IPS DF 6.9 (cell line): ENCODE data around the gene ARL17B.
"Not testable (repeated sequence)": the region's sequence is repeated elsewhere in the genome, so short reads cannot be mapped to it uniquely, and the experiment has no call there.

Experiments
- DNase-seq: peaks from one replicate; pipeline ENCODE4 v3.0.0-alpha.2; 2013; ENCODE audit warnings: low read depth, low spot score
- H3K27ac ChIP-seq: one replicate; pipeline ENCODE4 v1.5.1; 2013; ENCODE audit warnings: low read length, control low read depth
- H3K27me3 ChIP-seq: 2 replicates; pipeline ENCODE4 v1.6.1; 2013; ENCODE audit warnings: mild to moderate bottlenecking, low read length; ENCODE audit not compliant: control insufficient read depth, insufficient read depth
- H3K36me3 ChIP-seq: 2 replicates; pipeline ENCODE4 v1.6.1; 2013; ENCODE audit warnings: low read length; ENCODE audit not compliant: control insufficient read depth, insufficient read depth
- H3K4me1 ChIP-seq: 2 replicates; pipeline ENCODE4 v1.6.1; 2013; ENCODE audit warnings: low read length; ENCODE audit not compliant: control insufficient read depth, insufficient read depth
- H3K4me3 ChIP-seq: 2 replicates; pipeline ENCODE4 v1.5.1; 2013; ENCODE audit warnings: mild to moderate bottlenecking, low read length
- H3K9me3 ChIP-seq: 2 replicates; pipeline ENCODE4 v1.6.1; 2013; ENCODE audit warnings: low read length, inconsistent platforms; ENCODE audit not compliant: control insufficient read depth, insufficient read depth
- WGBS: extraction: QIAGEN DNeasy Blood & Tissue Kit; methylation state at CpG from one replicate; pipeline ENCODE4 v1.1.7; 2013; ENCODE audit warnings: mixed read lengths, missing lambda C conversion rate; ENCODE audit not compliant: insufficient read length, insufficient coverage; 5-methylcytosine and 5-hydroxymethylcytosine counted together

The ARL17B gene

DNA sequence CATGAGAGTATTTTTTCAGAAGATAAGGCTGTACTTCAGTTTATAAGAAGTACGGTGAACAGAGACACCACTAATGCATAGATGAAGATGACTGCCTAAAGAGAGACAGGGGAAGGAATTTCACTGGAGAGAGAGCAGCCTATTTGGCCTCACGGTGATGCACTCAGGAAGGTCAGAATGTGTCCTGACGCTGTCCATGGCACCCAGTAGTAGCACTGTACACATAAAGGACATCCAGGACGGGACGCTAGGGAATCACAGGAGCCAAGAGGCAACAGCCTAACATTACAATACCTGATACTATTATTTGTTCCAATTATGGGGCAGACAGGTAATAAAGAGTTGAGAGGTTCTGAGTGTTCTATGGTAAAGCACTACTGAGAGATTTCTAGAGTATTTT lies 91.5 kb downstream of the ARL17B start:
- DNase-seq = no peak
- Histone ChIP-seq H3K36me3 (no peaks in the 10 kb centered on the region), H3K4me1 (no peaks in the 10 kb centered on the region), H3K4me3 (no peak overlapping the region), H3K9me3 (no peaks in the 10 kb centered on the region), H3K27me3 (peaks cover 6% of the 10 kb centered on the region; the same call in 1 of the 2 replicates), H3K27ac (no peak overlapping the region)
- no CpG with 5 or more reads among the region's 5 CpGs for WGBS

DNA sequence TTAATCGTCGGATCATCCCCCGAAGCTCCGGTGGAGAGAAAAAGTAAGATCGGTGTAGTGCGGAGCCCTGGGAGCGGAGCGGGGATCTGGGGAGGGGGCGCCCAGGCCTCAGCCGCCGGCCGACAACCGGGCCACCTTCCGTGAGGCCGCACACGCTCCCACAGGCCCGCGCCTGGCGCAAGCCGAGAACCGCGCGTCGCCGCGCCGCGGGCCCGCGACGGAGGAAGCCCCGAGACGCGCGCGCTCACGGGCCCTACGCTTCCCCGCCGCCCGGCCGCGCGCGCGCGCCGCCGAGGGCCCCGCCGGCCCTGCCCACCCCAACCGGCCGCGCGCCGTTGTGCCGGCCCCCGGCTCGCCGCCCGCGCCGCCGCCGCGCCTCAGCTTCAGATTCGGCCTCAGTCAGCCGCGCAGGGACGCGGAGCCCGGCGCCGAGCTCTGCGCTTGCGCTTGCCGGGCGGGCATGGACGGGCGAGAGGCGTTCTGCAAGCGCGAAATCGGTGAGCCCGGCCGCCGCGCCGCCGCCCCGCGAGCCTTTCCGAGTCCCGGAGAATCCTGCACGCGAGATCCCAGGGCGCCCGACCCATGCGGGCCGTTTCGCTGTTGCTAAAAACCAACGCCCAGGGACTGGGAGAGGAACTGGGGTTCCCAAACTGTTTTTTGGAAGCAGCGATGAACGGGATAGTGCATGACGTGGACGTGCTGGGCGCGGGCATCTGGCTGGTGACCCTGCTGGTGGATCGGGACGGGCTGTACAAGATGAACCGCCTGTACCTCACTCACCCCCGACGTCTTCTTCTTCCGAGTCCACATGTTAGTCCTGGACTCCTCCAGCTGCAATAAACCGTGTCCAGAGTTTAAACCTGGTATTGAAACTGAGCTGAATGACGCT lies 94.7 kb downstream of the ARL17B start:
- no CpG with 5 or more reads among the region's 116 CpGs for WGBS
- Histone ChIP-seq H3K9me3 (no peaks in the 10 kb centered on the region), H3K36me3 (no peaks in the 10 kb centered on the region), H3K27ac (no peak overlapping the region), H3K4me3 (peak overlapping the region; percentile 61), H3K27me3 (peaks cover 6% of the 10 kb centered on the region; the same call in 1 of the 2 replicates), H3K4me1 (no peaks in the 10 kb centered on the region)
- DNase-seq = no peak

DNA sequence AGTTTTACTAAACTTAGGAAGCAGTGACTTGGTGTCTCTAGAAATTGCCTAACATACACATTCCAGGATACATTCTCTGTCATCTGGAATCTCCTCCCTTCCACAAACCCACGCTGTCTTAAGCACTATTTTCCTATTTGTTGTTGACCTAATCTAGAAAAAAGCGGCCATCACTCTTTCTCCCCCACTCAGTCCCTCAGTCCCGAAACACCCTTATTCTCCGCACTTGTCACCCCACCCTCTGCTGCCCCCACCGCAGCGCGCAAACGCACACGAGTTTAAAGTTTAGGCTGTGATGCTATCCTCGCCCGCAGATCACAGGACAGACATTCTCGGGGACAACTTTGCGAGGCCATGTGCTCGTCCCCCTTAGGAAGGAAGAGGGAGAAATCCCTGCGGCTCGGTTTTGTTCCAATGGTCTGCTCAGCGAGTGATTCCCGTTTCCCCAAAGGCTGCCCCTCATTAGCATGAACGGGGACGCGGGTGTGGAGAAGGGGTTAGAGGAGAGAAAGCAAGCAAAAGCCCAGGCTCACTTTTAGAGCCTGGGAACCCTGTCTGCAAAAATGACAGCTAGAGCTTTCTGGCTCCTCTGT lies 95.4 kb downstream of the ARL17B start:
- H3K27me3 ChIP-seq, H3K9me3 ChIP-seq, H3K4me1 ChIP-seq, H3K36me3 ChIP-seq, DNase-seq, H3K27ac ChIP-seq: not testable (repeated sequence)
- WGBS = no CpG with 5 or more reads among the region's 21 CpGs
- peak overlapping the region; percentile 36; the same call in 1 of the 2 replicates for H3K4me3 ChIP-seq

DNA sequence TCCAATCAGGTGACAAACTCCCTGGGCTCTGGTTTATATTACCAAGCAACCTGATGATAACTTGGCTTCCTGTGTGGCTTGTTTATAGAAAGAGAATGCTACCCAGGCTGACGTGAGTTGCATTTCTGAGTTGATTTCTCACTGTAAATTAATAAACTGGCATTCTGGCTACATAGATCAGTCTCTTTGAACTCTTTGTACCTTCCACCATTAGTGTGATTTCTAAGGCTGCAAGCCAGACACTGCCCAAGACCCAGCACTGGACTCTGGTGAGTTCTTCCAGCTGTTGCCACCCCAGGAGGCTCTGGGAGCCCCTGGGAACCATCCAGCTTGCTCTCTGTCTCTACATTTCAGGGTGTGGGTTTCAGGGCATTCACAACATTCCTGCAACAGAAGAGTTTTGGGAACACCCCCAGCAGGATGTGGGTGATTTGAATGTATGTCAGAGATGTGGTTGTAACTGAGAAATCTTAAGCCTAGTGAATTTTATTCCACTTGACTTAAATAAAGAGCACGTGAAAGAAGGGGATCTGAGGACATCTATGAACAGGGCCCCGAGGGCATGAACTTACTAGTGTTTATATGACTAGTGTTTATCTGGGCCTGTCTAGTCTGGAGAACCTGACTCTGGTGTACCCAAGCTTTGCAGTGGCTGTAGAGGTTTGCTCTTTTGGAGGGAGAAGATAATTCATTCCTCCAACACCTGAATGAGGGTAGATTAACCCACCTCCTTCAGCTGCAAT lies 96.9 kb downstream of the ARL17B start:
- no peak overlapping the region for H3K4me3 ChIP-seq
- H3K27ac ChIP-seq = no peak overlapping the region
- DNase-seq = no peak
- no CpG with 5 or more reads among the region's 3 CpGs for WGBS
- H3K36me3 ChIP-seq = no peaks in the 10 kb centered on the region
- H3K4me1 ChIP-seq = no peaks in the 10 kb centered on the region
- H3K9me3 ChIP-seq = no peaks in the 10 kb centered on the region
- H3K27me3 ChIP-seq = peaks cover 6% of the 10 kb centered on the region; the same call in 1 of the 2 replicates

DNA sequence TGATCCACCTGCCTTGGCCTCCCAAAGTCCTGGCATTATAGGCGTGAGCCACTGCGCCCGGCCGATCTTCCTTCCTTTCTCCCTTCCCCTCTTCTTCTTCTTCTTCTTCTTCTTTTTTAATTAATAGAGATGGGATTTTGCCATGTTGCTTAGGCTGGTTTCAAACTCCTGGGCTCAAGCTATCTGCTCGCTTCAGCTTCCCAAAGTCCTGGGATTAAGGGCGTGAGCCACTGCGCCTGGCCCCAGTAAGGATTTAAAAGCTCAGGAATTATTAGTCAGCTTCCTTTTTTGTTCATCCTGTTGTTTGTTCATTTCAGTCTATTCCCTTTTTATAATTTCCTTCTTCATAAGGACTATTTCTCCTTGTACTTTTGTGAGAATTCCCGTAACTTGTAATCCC lies 99.3 kb downstream of the ARL17B start:
- Histone ChIP-seq H3K9me3 (no peaks in the 10 kb centered on the region), H3K4me1 (no peaks in the 10 kb centered on the region), H3K27me3 (no peaks in the 10 kb centered on the region; the same call in 1 of the 2 replicates), H3K36me3 (no peaks in the 10 kb centered on the region), H3K4me3 (no peak overlapping the region), H3K27ac (no peak overlapping the region)
- DNase-seq = no peak
- WGBS = no CpG with 5 or more reads among the region's 8 CpGs

DNA sequence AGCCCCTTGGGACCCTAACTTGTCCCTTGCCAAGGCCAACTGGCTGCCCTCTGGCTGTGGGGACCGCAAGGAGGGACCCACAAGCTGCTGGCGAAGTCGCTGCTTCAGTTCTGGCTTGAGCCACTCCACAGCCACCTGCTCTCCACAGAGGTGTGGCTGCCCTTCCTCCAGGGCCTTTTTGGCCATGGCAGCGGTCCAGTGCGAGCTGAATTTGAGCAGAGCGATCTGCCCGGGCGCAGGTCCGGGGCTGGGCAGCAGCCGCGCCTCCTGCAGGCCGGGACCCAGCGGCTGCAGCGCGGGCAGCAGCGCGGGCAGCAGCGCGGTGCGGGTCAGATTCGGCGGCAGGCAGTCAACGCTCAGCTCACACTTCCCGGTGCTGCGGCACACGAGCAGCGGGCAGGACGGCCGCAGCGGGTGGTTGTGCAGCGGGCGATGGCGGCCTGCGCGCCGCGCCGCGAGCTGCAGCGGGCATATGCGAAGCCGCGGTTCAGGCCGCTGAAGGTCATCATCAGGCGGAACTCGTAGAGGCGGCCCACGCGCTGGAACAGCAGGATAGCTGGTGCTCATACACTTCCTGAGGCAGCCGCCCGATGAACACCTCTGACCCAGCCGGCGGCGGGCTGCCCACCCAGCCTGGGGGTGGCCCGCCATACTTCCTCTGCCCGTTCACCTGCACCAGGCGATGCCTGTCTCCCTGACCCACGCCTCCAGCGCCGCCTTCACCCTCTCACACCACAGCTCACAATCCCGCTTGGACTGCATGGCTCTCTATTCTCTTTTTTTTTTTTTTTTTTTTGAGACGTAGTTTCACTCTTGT lies 101.5 kb downstream of the ARL17B start:
- no CpG with 5 or more reads among the region's 62 CpGs for WGBS
- H3K27me3 ChIP-seq, H3K27ac ChIP-seq, H3K36me3 ChIP-seq, H3K9me3 ChIP-seq, DNase-seq, H3K4me1 ChIP-seq: not testable (repeated sequence)
- H3K4me3 ChIP-seq = peak overlapping the region; percentile 11; the same call in 1 of the 2 replicates

DNA sequence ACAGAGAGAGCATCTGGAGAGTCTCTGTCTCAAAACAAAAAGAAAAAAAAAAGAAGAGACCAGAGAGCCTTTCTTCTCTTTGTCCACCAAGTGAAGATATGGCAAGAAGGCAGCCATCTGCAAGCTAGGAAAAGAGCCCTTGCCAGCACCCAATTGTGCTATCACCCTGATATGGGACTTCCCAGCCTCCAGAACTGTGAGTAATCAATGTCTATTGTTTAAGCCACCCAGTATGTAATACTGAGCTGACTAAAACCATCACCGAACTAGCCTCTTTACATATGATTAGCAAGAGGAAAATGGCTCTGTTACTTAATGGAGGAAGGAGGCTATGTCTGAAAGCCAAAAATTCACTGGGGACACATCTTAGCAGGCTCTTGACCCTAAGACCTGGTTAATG lies 105.2 kb downstream of the ARL17B start:
- not testable (repeated sequence) for H3K27ac ChIP-seq

DNA sequence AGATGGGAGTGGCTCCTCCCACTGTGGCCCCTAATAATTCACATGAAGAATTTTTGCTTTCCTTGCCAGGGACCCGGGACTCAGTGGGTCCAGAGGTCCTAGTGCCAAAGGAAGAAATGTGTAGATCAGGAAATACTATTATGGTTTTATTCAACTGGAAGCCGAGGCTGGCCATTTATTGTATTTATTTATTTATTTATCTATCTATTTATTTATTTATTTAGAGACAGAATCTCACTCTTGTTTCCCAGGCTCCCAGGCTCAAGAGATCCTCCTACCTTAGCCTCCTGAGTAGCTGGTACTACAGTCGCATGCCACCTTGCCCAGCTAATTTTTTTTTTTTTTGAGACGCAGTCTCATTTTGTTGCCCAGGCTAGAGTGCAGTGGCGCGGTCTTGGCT lies 107.4 kb downstream of the ARL17B start:
- H3K36me3 ChIP-seq, H3K9me3 ChIP-seq, H3K4me3 ChIP-seq, DNase-seq, H3K27me3 ChIP-seq, H3K4me1 ChIP-seq, H3K27ac ChIP-seq: not testable (repeated sequence)
- WGBS = no CpG with 5 or more reads among the region's 6 CpGs

More for the DNA sequence above, 105.2 kb downstream of the ARL17B start:
- not testable (repeated sequence) for H3K9me3 ChIP-seq, DNase-seq, H3K27me3 ChIP-seq, H3K36me3 ChIP-seq, H3K4me1 ChIP-seq, H3K4me3 ChIP-seq
- WGBS = no CpG with 5 or more reads among the region's 1 CpG

DNA sequence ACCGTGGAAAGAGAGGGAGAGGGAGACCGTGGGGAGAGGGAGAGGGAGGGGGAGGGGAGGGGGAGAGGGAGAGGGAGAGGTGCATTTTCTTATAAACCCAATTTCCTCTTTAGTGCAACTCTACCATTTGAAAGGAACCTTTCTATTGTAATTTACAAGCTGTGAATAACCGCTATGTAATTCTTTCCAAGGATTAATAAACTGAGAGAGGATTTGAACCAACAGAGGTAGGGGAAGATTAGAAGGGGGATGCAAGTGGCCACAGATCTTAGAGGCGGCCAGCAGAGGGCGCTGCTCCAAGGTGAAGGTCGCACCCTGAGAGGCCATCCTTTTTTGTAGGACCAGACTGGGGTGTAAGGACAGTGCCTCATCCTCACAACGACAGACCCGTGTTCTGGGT lies 107.8 kb downstream of the ARL17B start:
- DNase-seq, H3K27me3 ChIP-seq, H3K4me3 ChIP-seq, H3K9me3 ChIP-seq, H3K27ac ChIP-seq, H3K36me3 ChIP-seq, H3K4me1 ChIP-seq: not testable (repeated sequence)
- no CpG with 5 or more reads among the region's 8 CpGs for WGBS

DNA sequence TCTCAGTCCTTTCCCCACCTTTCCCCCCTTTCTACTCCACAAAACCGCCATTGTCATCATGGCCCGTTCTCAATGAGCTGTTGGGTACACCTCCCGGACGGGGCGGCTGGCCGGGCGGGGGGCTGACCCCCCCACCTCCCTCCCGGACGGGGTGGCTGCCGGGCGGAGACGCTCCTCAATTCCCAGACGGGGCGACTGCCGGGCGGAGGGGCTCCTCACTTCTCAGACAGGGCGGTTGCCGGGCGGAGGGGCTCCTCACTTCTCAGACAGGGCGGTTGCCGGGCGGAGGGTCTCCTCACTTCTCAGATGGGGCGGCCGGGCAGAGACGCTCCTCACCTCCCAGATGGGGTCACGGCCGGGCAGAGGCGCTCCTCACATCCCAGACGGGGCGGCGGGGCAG lies 108.8 kb downstream of the ARL17B start:
- not testable (repeated sequence) for H3K27me3 ChIP-seq, H3K36me3 ChIP-seq, H3K4me1 ChIP-seq, H3K4me3 ChIP-seq, H3K9me3 ChIP-seq, H3K27ac ChIP-seq, DNase-seq
- WGBS = no CpG with 5 or more reads among the region's 31 CpGs
